Measurements from ENCODE around the gene SUV39H2.
"Not testable (repeated sequence)": the region's sequence is repeated elsewhere in the genome, so short reads cannot be mapped to it uniquely, and the experiment has no call there.

Gene SUV39H2

GRCh38 chr10:14904864-14905263 lies 26.2 kb downstream of the SUV39H2 start:
- Histone ChIP-seq H3K4me1 (ENCODE audit: control insufficient read depth, insufficient read depth, low read length) (no peaks in the 10 kb centered on the region), H3K4me3 (ENCODE audit: low read length) (no peak overlapping the region), H3K27me3 (ENCODE audit: control insufficient read depth, insufficient read depth, low read length) (no peaks in the 10 kb centered on the region), H3K36me3 (ENCODE audit: control insufficient read depth, insufficient read depth, low read length) (peaks cover 3% of the 10 kb centered on the region; the same call in 1 of the 2 replicates), H3K27ac (ENCODE audit: low read length) (no peak overlapping the region), H3K9me3 (ENCODE audit: control insufficient read depth, insufficient read depth, low read length) (no peaks in the 10 kb centered on the region)
- no peak for DNase-seq (ENCODE audit: low read depth, low spot score)
- WGBS (ENCODE audit: insufficient coverage, insufficient read length) = no CpG with 5 or more reads among the region's 2 CpGs

DNA sequence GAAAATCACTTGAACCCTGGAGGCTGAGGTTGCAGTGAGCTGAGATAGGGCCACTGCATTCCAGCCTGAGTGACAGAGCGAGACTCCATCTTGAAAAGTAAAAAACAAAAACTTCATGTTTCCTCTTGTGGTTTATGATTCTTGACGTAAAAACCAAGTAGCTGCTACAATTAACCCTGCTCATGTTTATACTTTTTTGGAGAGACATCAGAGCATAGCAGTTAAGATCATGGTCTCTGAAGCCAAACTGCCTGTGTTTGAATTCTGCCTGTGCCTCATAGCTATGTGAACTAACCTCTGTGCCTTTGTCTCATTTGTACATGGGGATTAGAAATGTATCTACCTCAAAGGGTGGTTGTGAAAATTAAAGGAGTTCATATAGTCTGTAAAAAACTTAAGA lies 27.2 kb downstream of the SUV39H2 start:
- no CpG with 5 or more reads among the region's 2 CpGs for WGBS (ENCODE audit: insufficient coverage, insufficient read length)
- Histone ChIP-seq H3K27me3 (ENCODE audit: control insufficient read depth, insufficient read depth, low read length) (no peaks in the 10 kb centered on the region), H3K4me1 (ENCODE audit: control insufficient read depth, insufficient read depth, low read length) (no peaks in the 10 kb centered on the region), H3K9me3 (ENCODE audit: control insufficient read depth, insufficient read depth, low read length) (no peaks in the 10 kb centered on the region), H3K27ac (ENCODE audit: low read length) (no peak overlapping the region), H3K4me3 (ENCODE audit: low read length) (no peak overlapping the region), H3K36me3 (ENCODE audit: control insufficient read depth, insufficient read depth, low read length) (peaks cover 5% of the 10 kb centered on the region; the same call in 1 of the 2 replicates)
- no peak for DNase-seq (ENCODE audit: low read depth, low spot score)

DNA sequence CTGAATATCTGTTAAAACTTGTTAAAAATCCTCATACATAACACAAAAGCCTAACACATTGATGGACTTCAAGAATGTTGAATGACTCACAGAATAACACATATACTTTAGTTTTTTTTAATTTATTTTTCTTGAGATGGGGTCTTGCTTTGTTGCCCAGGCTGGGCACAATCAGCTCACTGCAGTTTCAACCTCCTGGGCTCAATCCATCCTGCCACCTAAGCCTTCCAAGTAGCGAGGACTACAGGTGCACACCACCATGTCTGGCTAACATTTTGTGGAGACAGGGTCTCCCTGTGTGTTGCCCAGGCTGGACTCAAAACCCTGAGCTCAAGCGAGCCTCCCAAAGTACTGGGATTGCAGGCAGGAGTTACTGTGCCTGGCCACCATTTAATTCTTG lies 28.1 kb downstream of the SUV39H2 start:
- WGBS (ENCODE audit: insufficient coverage, insufficient read length) = no CpG with 5 or more reads among the region's 2 CpGs
- peaks cover 5% of the 10 kb centered on the region; the same call in 1 of the 2 replicates for H3K36me3 ChIP-seq (ENCODE audit: control insufficient read depth, insufficient read depth, low read length)
- no peak overlapping the region for H3K4me3 ChIP-seq (ENCODE audit: low read length)
- H3K4me1 ChIP-seq (ENCODE audit: control insufficient read depth, insufficient read depth, low read length) = no peaks in the 10 kb centered on the region
- H3K27me3 ChIP-seq (ENCODE audit: control insufficient read depth, insufficient read depth, low read length) = no peaks in the 10 kb centered on the region
- DNase-seq (ENCODE audit: low read depth, low spot score) = no peak
- no peak overlapping the region for H3K27ac ChIP-seq (ENCODE audit: low read length)
- H3K9me3 ChIP-seq (ENCODE audit: control insufficient read depth, insufficient read depth, low read length) = no peaks in the 10 kb centered on the region

DNA sequence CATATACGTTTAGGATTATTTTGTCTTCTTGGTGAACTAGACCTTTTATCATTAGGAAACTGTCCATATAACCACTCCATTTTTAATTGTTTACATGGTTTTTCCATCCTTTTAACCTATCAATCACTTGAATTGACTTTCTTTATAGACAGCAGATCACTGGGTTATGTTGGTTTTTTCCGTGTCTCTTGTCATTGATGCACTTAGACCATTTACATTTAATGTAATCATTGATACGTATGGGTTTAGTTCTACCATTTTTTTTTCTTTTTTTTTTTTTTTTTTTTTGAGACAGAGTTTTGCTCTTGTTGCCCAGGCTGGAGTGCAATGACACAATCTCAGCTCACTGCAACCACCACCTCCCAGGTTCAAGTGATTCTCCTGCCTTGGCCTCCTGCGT lies 28.9 kb downstream of the SUV39H2 start:
- H3K27ac ChIP-seq (ENCODE audit: low read length); H3K4me3 ChIP-seq (ENCODE audit: low read length); H3K4me1 ChIP-seq (ENCODE audit: control insufficient read depth, insufficient read depth, low read length); H3K27me3 ChIP-seq (ENCODE audit: control insufficient read depth, insufficient read depth, low read length); H3K36me3 ChIP-seq (ENCODE audit: control insufficient read depth, insufficient read depth, low read length); DNase-seq (ENCODE audit: low read depth, low spot score); H3K9me3 ChIP-seq (ENCODE audit: control insufficient read depth, insufficient read depth, low read length): not testable (repeated sequence)
- no CpG with 5 or more reads among the region's 4 CpGs for WGBS (ENCODE audit: insufficient coverage, insufficient read length)

DNA sequence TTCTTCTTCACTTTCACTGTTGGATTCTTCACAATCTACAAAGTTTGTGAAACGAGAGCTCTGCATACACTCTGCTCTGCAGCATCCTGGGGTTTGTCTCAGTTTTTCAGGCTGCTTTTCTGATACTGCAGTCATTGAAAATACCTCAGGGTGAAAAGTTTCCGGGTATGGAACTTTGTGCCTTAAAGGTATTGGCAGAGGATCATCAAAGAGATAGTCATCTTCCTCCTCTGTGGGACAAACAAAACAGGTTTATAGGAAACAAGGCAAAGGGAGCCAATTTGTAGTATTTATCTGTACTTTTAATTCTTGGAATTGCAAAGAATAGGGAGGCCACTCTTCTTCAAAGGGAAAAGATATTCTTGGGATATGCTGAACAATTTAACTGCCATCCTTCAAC lies 30.4 kb downstream of the SUV39H2 start:
- no CpG with 5 or more reads among the region's 2 CpGs for WGBS (ENCODE audit: insufficient coverage, insufficient read length)
- Histone ChIP-seq H3K27me3 (ENCODE audit: control insufficient read depth, insufficient read depth, low read length) (no peaks in the 10 kb centered on the region), H3K36me3 (ENCODE audit: control insufficient read depth, insufficient read depth, low read length) (peaks cover 5% of the 10 kb centered on the region; the same call in 1 of the 2 replicates), H3K4me3 (ENCODE audit: low read length) (no peak overlapping the region), H3K4me1 (ENCODE audit: control insufficient read depth, insufficient read depth, low read length) (no peaks in the 10 kb centered on the region), H3K27ac (ENCODE audit: low read length) (no peak overlapping the region), H3K9me3 (ENCODE audit: control insufficient read depth, insufficient read depth, low read length) (no peaks in the 10 kb centered on the region)
- DNase-seq (ENCODE audit: low read depth, low spot score) = no peak

DNA sequence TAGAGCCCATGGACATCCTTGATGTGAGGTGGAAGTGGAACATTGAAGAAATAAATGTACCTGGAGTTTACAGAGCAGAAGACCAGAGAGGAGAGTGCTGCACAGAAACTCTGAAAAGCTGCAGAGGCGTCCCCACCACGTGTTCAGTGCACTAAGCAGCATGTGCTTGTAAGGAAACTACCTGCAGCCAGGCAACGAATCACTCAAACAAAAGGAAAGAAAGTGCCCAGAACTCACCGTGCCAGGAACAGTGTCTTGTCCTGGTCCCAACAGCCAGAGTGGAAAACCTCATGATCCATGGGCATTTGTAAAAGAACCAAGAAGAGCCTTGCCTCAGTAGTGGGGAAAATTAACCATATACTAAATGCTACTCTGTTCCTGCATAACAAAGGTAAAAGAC lies 32.3 kb downstream of the SUV39H2 start:
- WGBS (ENCODE audit: insufficient coverage, insufficient read length) = no CpG with 5 or more reads among the region's 4 CpGs
- peaks cover 5% of the 10 kb centered on the region; the same call in 1 of the 2 replicates for H3K36me3 ChIP-seq (ENCODE audit: control insufficient read depth, insufficient read depth, low read length)
- no peak overlapping the region for H3K4me3 ChIP-seq (ENCODE audit: low read length)
- H3K27ac ChIP-seq (ENCODE audit: low read length) = no peak overlapping the region
- H3K4me1 ChIP-seq (ENCODE audit: control insufficient read depth, insufficient read depth, low read length) = no peaks in the 10 kb centered on the region
- DNase-seq (ENCODE audit: low read depth, low spot score) = no peak
- no peaks in the 10 kb centered on the region for H3K27me3 ChIP-seq (ENCODE audit: control insufficient read depth, insufficient read depth, low read length)
- H3K9me3 ChIP-seq (ENCODE audit: control insufficient read depth, insufficient read depth, low read length) = no peaks in the 10 kb centered on the region

DNA sequence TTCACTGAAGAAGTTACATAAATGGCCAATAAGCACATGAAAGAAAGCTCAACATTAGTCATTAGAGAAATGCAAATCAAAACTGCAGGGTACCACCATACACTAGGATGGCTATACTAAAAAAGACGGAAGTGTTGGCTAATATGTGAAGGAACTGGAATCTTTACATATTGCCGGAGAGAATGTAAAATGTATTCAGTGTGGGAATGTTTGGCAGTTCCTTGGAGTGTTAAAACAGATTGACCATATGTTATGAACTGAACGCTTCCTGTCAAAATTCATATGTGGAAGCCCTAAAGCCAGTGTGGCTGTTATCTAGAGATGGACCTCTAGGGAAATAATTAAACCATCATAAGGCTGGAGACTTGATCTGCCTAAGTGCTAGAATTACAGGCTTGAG lies 33.1 kb downstream of the SUV39H2 start:
- no peaks in the 10 kb centered on the region for H3K4me1 ChIP-seq (ENCODE audit: control insufficient read depth, insufficient read depth, low read length)
- H3K27me3 ChIP-seq (ENCODE audit: control insufficient read depth, insufficient read depth, low read length) = no peaks in the 10 kb centered on the region
- no CpG with 5 or more reads among the region's 3 CpGs for WGBS (ENCODE audit: insufficient coverage, insufficient read length)
- no peak for DNase-seq (ENCODE audit: low read depth, low spot score)
- no peaks in the 10 kb centered on the region for H3K9me3 ChIP-seq (ENCODE audit: control insufficient read depth, insufficient read depth, low read length)
- peaks cover 4% of the 10 kb centered on the region; the same call in 1 of the 2 replicates for H3K36me3 ChIP-seq (ENCODE audit: control insufficient read depth, insufficient read depth, low read length)
- no peak overlapping the region for H3K27ac ChIP-seq (ENCODE audit: low read length)
- H3K4me3 ChIP-seq (ENCODE audit: low read length) = no peak overlapping the region

- Histone ChIP-seq H3K27me3 (ENCODE audit: control insufficient read depth, insufficient read depth, low read length) (no peaks in the 10 kb centered on the region), H3K9me3 (ENCODE audit: control insufficient read depth, insufficient read depth, low read length) (no peaks in the 10 kb centered on the region), H3K36me3 (ENCODE audit: control insufficient read depth, insufficient read depth, low read length) (no peaks in the 10 kb centered on the region; the same call in 1 of the 2 replicates), H3K4me1 (ENCODE audit: control insufficient read depth, insufficient read depth, low read length) (no peaks in the 10 kb centered on the region), H3K4me3 (ENCODE audit: low read length) (no peak overlapping the region), H3K27ac (ENCODE audit: low read length) (no peak overlapping the region)
- no CpG with 5 or more reads among the region's 2 CpGs for WGBS (ENCODE audit: insufficient coverage, insufficient read length)
- no peak for DNase-seq (ENCODE audit: low read depth, low spot score)
Measured at GRCh38 chr10:14916600-14916999, 37.9 kb downstream of the SUV39H2 start.

- Histone ChIP-seq H3K36me3 (ENCODE audit: control insufficient read depth, insufficient read depth, low read length) (peaks cover 3% of the 10 kb centered on the region; the same call in 1 of the 2 replicates), H3K9me3 (ENCODE audit: control insufficient read depth, insufficient read depth, low read length) (no peaks in the 10 kb centered on the region), H3K27me3 (ENCODE audit: control insufficient read depth, insufficient read depth, low read length) (no peaks in the 10 kb centered on the region), H3K4me3 (ENCODE audit: low read length) (no peak overlapping the region), H3K4me1 (ENCODE audit: control insufficient read depth, insufficient read depth, low read length) (no peaks in the 10 kb centered on the region), H3K27ac (ENCODE audit: low read length) (no peak overlapping the region)
- no CpG with 5 or more reads among the region's 3 CpGs for WGBS (ENCODE audit: insufficient coverage, insufficient read length)
- no peak for DNase-seq (ENCODE audit: low read depth, low spot score)
Measured at GRCh38 chr10:14917827-14918226, 39.2 kb downstream of the SUV39H2 start.

GRCh38 chr10:14918964-14919363 lies 40.3 kb downstream of the SUV39H2 start:
- no peaks in the 10 kb centered on the region for H3K27me3 ChIP-seq (ENCODE audit: control insufficient read depth, insufficient read depth, low read length)
- no peaks in the 10 kb centered on the region for H3K4me1 ChIP-seq (ENCODE audit: control insufficient read depth, insufficient read depth, low read length)
- no peak overlapping the region for H3K27ac ChIP-seq (ENCODE audit: low read length)
- DNase-seq (ENCODE audit: low read depth, low spot score) = no peak
- no peak overlapping the region for H3K4me3 ChIP-seq (ENCODE audit: low read length)
- peaks cover 3% of the 10 kb centered on the region; the same call in 1 of the 2 replicates for H3K36me3 ChIP-seq (ENCODE audit: control insufficient read depth, insufficient read depth, low read length)
- no peaks in the 10 kb centered on the region for H3K9me3 ChIP-seq (ENCODE audit: control insufficient read depth, insufficient read depth, low read length)
- WGBS (ENCODE audit: insufficient coverage, insufficient read length) = no CpG with 5 or more reads among the region's 3 CpGs

GRCh38 chr10:14924013-14924412 lies 45.3 kb downstream of the SUV39H2 start:
- no CpG with 5 or more reads among the region's 7 CpGs for WGBS (ENCODE audit: insufficient coverage, insufficient read length)
- peaks cover 3% of the 10 kb centered on the region; the same call in 1 of the 2 replicates for H3K36me3 ChIP-seq (ENCODE audit: control insufficient read depth, insufficient read depth, low read length)
- DNase-seq (ENCODE audit: low read depth, low spot score) = no peak
- no peaks in the 10 kb centered on the region for H3K9me3 ChIP-seq (ENCODE audit: control insufficient read depth, insufficient read depth, low read length)
- H3K27me3 ChIP-seq (ENCODE audit: control insufficient read depth, insufficient read depth, low read length) = no peaks in the 10 kb centered on the region
- no peak overlapping the region for H3K27ac ChIP-seq (ENCODE audit: low read length)
- no peaks in the 10 kb centered on the region for H3K4me1 ChIP-seq (ENCODE audit: control insufficient read depth, insufficient read depth, low read length)
- H3K4me3 ChIP-seq (ENCODE audit: low read length) = no peak overlapping the region
